Measurements from ENCODE around the gene SPTA1.

- no peak for TF ChIP-seq POLR2A (IDR thresholded peaks at IDR 0.05; ENCODE audit: low read depth, low read length)
- TF ChIP-seq POLR2AphosphoS5 (IDR thresholded peaks at IDR 0.05; ENCODE audit: low read depth, low read length): no peak
These were observed 31.9 kb downstream of the SPTA1 start for GRCh38 chr1:158654571-158654970.

All from GM12892 (cell line).